Urothelium cell line (cell line): ENCODE measurements around the gene LFNG.
"Not testable (repeated sequence)": the region's sequence is repeated elsewhere in the genome, so short reads cannot be mapped to it uniquely, and the experiment has no call there.

ENCODE experiments used
- DNase-seq: peaks from one replicate; pipeline ENCODE4 v3.0.0; 2011; ENCODE audit warnings: low spot score, mixed read lengths
- FAIRE-seq: peaks from 2 replicates; lab custom pipeline; 2011; peaks lifted over from hg19 to GRCh38; lab: Jason Lieb, UNC

LFNG gene

GRCh38 chr7:2527505-2528467, 8.2 kb downstream of the LFNG start:
- peak; percentile 89 for DNase-seq
- peak; percentile 90 for FAIRE-seq

DNA sequence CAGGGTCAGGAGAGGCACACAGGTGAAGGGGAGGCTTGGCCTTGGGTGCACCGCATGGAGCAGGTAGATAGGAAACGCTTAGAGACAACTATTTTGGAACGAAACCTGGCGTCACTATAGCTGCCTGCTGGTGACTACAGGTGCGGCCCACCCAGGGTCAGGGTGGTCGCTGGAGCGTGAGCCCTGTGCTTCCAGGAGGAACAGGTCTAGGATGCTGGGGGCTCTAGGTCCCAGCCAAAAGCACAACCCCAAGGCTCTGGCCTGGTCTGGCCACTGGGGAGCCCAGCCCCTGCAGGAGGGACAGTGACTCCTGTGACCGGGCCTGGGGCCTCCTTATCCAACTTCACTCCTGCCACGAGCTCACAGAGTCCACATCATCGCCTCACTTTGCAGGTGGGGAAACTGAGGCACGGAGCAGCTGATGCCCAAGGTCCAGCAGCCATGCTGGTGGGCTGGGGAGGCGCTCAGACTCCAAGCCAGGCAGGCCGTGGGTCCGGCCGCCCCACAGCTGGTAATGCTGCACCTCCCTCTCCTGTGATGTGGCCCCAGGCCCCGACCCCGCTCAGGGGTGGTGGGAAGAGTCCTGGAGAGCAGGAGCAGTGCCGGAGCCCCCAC, 9.0 kb downstream of the LFNG start:
- DNase-seq (no peak), FAIRE-seq (no peak)

- peak; percentile 95 for DNase-seq
- no peak for FAIRE-seq
These were observed 9.8 kb downstream of the LFNG start for GRCh38 chr7:2529161-2530070.

DNA sequence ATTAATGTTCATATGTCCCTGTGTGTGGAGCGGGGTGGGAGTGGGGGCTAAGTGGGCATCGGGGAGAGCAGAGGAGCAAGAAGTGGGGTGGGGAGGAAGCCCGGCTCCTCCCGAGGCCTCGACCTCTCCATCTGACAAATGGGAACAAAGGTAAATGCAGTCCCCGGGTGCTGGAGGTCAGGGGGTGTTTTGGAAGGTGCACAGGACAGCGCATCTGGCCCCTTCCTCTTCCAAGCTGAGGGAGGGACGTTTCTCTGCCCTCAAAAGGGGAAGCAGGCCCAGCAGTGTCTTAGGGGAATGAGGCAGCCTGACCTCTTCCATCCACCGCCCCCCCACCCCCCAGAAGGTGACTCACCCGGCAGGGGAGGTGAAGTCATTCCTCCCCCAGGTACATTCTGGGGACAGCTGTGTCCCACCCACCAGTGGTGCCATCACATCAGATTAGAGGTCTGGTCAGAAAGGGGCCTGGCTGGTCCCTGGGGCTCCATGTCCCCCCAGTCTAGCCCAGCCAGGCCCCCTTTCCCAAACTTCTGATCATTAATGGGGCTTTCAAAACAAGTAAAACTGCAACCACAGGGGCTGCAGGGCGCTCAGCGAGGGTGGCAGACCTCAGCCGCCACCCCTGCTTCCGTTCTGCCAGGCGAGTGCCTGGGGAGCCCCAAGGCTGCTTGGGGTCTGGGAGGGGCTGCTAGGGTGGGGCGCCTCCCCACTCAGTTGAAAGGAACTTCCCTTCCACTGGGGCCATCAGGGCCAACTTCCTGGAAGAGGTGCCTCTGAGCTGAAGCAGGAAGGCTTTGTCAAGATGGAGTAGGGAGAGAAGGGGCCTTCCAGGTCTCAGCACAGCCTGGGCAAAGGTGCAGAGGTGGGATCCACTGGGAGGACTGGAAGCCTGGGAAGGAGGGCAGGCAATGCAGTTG, 10.8 kb downstream of the LFNG start:
- DNase-seq (peak; percentile 92), FAIRE-seq (peak; percentile 99)

GRCh38 chr7:2530994-2531795, 11.6 kb downstream of the LFNG start:
- DNase-seq: not testable (repeated sequence)
- peak; percentile 99 for FAIRE-seq

GRCh38 chr7:2531796-2532110, 12.2 kb downstream of the LFNG start:
- FAIRE-seq, DNase-seq: not testable (repeated sequence)

- FAIRE-seq, DNase-seq: not testable (repeated sequence)
These were observed 12.7 kb downstream of the LFNG start for GRCh38 chr7:2532199-2532772.

GRCh38 chr7:2532816-2533215, 13.2 kb downstream of the LFNG start:
- not testable (repeated sequence) for FAIRE-seq, DNase-seq

- not testable (repeated sequence) for FAIRE-seq, DNase-seq
These were observed 14.0 kb downstream of the LFNG start for GRCh38 chr7:2533566-2533965.

DNA sequence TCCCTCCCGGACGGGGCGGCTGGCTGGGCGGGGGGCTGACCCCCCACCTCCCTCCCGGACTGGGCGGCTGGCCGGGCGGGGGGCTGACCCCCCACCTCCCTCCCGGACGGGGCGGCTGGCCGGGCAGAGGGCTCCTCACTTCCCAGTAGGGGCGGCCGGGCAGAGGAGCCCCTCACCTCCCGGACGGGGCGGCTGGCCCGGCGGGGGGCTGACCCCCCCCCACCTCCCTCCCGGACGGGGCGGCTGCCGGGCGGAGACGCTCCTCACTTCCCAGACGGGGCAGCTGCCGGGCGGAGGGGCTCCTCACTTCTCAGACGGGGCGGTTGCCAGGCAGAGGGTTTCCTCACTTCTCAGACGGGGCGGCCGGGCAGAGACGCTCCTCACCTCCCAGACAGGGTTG, 14.6 kb downstream of the LFNG start:
- DNase-seq, FAIRE-seq: not testable (repeated sequence)

DNA sequence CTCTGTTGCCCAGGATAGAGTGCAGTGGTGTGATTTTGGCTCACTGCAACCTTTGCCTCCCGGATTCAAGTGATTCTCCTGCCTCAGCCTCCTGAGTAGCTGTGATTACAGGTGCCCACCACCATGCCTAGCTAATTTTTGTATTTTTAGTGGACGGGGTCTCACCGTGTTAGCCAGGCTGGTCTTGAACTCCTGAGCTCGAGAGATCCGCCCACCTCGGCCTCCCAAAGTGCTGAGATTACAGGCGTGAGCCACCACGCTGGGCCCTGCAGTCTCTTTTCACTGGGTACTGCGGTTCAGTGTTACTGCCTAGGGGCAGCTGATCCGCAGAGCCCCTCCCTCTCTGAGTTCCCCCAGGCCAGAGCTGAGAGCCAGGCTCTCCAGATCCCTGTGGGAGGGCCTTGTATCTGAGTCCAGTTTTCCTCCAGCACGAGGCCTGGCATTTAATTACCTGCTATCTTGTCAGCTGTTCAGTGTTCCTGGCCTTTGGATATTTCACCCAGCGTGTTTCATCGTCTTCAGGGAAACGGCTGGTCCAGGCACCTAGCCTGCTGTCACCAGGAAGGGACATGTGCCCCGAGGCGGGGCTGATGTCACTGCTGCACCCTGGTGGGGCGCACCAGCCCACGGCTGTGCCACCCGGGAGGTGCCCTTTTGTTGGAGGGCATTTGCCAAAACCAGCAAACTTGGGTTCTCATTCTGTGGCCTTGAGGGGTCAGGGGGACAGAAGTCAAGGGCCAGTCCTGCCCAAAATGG, 16.5 kb downstream of the LFNG start:
- FAIRE-seq, DNase-seq: not testable (repeated sequence)

- no peak for DNase-seq
- FAIRE-seq: peak; percentile 87
These were observed 18.6 kb downstream of the LFNG start for GRCh38 chr7:2537981-2538851.

DNA sequence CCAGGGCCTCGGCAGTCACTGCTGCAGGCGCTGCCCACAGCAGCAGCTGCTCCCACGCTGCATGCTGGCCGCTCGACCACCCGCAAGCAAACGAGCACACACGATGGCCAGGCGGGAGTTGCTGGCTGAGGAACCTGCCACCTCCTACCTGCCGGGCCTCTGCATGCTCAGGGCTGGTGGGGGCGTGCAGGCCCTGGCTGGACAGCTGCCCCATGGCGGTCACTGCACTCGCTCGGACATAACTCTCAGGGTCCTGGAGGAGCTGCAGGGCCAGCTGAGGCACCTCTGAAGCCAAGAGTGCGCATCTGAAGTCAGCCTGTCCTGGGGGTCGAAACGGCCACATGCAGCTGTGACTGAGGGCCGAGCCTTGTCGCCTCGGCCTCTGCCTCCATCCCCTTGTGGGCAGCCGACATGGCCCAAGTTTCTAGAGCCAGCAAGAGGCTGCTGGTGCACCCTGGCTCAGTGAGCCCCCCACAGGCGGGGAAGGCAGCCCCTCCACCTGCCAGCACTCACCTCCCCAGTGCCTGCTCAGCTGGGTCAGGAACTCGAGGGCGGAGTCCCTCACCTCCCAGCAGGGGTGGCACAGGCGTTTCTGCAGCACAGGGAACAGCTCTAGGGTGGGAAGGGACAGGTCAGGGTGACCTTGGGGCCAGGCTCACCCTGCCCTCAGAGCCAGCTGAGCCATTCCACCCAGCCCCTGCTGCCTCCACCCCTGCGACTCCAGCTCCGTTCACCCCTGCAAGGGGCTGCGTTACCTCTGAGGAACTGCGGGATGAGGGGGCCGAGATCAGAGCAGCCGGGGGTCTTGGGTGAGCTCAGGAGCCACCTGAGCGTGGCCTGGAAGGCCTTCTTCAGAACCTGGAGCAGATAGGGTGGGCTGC, 19.7 kb downstream of the LFNG start:
- FAIRE-seq (peak; percentile 92), DNase-seq (no peak)

DNA sequence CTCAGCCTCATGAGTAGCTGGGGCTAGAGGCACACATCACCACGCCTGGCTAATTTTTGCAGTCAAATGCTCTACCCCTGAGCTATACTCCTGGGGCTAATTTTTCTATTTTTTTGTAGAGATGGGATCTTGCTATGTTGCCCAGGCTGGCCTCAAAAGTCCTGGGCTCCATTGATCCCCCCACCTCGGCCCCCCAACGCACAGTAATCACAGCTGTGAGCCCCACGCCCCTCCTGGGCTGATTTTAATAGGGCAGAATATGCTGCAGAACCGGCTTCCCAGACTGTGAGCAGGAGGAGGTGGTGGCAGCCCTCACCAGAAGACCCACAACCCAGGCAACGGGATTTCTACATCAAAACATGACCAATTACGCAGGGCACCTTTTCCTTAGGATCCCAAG, 20.6 kb downstream of the LFNG start:
- FAIRE-seq (no peak), DNase-seq (no peak)

- DNase-seq (no peak), FAIRE-seq (peak; percentile 17)
These were observed 21.1 kb downstream of the LFNG start for GRCh38 chr7:2540641-2541051.
